Right atrium auricular region (tissue), 2 donors: ENCODE results near the gene IQSEC2. TPM values are rescaled to one million over a fixed set of nuclear protein-coding genes. Genes with fewer than 3 reads are reported as not detected.

Source experiments
- DNase-seq: peaks from one replicate; pipeline ENCODE4 v3.0.0-alpha.2; 2019; ENCODE audit warnings: low spot score
- H3K27ac ChIP-seq, 2 donors: fragments of 200-600 bp; sonication (generic); 1 replicate in 1 of 2; 2 replicates in 1 of 2; pipeline ENCODE4 v1.5.1; 2016 to 2019
- H3K27me3 ChIP-seq, 2 donors: fragments of 200-600 bp; sonication (generic); one replicate each; pipeline versions ENCODE4 v1.5.1 to v1.6.0; 2017 to 2019
- H3K36me3 ChIP-seq: fragments of 200-600 bp; sonication (generic); one replicate; pipeline ENCODE4 v1.5.1; 2016
- H3K4me1 ChIP-seq, 2 donors: fragments of 200-600 bp; sonication (generic); one replicate each; pipeline versions ENCODE4 v1.5.1 to v1.6.0; 2017 to 2019
- H3K4me3 ChIP-seq, 2 donors: fragments of 200-600 bp; sonication (generic); 1 replicate in 1 of 2; 2 replicates in 1 of 2; pipeline ENCODE4 v1.5.1; 2017 to 2019; ENCODE audit warnings: mild to moderate bottlenecking in 1 of 2, moderate library complexity in 1 of 2
- H3K9me3 ChIP-seq, 2 donors: fragments of 200-600 bp; sonication (generic); one replicate each; pipeline ENCODE4 v1.5.1; 2019
- total RNA-seq, 2 donors: library from RNA; depleted of rRNA; stranded (reverse); fragments of >200 nt; gene quantifications; one replicate each; pipeline ENCODE4 v1.1.0, GENCODE V29; 2016
- TF ChIP-seq, protein P1 (sequence below), 2 donors: fragments of 200-600 bp; sonication (generic); IDR thresholded peaks; one replicate each; pipeline ENCODE4 v1.5.1; 2019; ENCODE audit warnings: antibody characterized with exemption in 2 of 2

The IQSEC2 gene
- total RNA-seq, 2 donors from 2014 or later = 10.7 to 13.4 TPM

DNA sequence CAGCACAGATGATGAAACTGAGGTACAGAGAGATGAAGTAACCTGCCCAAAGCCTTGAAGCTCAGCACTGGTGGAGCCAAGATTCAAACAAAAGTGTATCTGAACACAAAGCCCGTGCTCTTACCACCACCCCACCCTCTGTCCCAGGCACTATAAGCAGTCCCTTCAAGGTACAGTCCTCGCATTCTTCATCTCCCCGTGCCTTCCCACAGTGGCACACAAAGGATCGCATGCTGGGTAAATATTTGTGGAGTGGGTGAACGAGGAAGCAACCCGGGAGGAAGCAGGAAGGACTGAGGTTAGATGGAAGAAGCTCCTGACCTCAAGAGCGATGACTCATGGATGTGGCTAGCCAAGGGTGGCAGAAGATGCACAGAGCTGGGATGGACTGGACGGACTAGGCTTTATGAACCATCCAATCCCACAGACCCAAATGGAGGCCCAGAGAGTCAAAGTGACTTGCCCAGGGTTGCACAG is 18.4 kb downstream of the IQSEC2 start:
- H3K4me3 ChIP-seq = no peak overlapping the region
- no peak overlapping the region for H3K27ac ChIP-seq
- H3K27me3 ChIP-seq = no peaks in the 10 kb centered on the region
- TF ChIP-seq, protein P1, sequence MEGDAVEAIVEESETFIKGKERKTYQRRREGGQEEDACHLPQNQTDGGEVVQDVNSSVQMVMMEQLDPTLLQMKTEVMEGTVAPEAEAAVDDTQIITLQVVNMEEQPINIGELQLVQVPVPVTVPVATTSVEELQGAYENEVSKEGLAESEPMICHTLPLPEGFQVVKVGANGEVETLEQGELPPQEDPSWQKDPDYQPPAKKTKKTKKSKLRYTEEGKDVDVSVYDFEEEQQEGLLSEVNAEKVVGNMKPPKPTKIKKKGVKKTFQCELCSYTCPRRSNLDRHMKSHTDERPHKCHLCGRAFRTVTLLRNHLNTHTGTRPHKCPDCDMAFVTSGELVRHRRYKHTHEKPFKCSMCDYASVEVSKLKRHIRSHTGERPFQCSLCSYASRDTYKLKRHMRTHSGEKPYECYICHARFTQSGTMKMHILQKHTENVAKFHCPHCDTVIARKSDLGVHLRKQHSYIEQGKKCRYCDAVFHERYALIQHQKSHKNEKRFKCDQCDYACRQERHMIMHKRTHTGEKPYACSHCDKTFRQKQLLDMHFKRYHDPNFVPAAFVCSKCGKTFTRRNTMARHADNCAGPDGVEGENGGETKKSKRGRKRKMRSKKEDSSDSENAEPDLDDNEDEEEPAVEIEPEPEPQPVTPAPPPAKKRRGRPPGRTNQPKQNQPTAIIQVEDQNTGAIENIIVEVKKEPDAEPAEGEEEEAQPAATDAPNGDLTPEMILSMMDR (IDR thresholded peaks at IDR 0.05) = no peak
- H3K9me3 ChIP-seq = no peaks in the 10 kb centered on the region
- no peaks in the 10 kb centered on the region for H3K4me1 ChIP-seq
- DNase-seq = no peak
- no peaks in the 10 kb centered on the region for H3K36me3 ChIP-seq

DNA sequence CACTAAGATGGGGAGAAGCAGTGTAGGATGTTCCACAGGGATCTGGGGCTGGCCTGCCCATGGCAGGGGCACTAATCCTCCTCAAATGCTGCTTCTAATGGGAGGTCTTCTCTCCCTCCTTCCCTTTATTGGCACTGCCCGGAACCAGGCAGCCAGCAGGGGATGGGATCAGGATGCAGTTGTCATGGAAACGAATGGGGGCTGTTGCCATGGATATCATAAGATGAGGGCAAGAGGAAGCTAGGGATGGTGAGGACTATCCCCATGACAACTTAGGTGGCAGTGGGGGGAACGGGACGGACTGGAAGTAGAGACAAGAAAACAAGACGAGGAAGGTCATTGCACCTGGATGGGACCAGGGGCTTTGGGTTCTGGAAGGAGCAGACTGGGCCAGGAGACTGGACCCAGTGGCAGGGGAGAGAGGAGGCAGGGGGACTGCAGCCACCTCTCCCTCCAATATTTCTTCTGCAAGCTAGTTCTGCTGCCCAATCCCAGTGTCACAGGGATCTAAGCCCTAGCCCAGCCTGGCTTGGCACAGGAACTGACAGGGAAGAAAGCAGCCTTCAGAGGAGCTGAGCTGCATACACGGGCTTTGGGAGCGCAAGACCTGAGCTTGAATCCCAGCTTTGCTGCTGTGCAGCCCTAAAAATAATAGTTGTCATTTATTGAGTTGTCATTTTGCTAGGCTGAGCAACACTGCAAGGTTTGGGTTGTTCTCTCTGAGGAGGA is 19.0 kb downstream of the IQSEC2 start:
- TF ChIP-seq, protein P1 (IDR thresholded peaks at IDR 0.05) = no peak
- no peak for DNase-seq
- H3K27me3 ChIP-seq = no peaks in the 10 kb centered on the region
- H3K36me3 ChIP-seq = no peaks in the 10 kb centered on the region
- H3K9me3 ChIP-seq = no peaks in the 10 kb centered on the region
- H3K27ac ChIP-seq = no peak overlapping the region
- no peaks in the 10 kb centered on the region for H3K4me1 ChIP-seq
- no peak overlapping the region for H3K4me3 ChIP-seq

DNA sequence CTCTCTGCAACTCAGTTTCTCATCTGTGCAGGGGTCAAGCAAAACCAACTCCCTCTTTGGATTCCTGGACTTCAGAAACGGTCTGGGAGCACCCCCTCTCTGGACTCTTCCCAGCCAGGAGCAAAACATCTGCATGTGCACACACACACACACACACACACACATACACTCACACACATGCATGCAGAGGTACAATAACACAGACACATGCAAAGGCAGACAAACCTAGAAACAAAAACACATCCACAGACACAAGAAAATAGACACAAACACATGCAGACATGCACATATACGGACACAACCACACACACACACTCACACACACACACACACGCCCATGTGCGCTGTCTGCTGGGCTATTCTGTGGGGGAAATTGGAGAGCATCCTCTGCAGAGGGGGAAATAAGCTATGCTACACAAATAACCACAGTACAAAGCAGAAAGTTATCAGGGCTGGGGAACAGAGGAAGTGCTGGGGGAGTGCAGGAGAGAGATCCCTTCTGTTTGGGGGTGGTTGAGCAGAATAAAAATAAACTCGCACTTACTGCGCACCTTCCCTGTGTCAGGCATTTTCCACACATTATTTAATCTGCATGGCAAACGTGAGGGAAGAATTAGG is 19.9 kb downstream of the IQSEC2 start:
- H3K36me3 ChIP-seq = no peaks in the 10 kb centered on the region
- TF ChIP-seq, protein P1 (IDR thresholded peaks at IDR 0.05) = no peak
- no peaks in the 10 kb centered on the region for H3K4me1 ChIP-seq
- no peak for DNase-seq
- no peak overlapping the region for H3K27ac ChIP-seq
- H3K27me3 ChIP-seq = no peaks in the 10 kb centered on the region
- no peak overlapping the region for H3K4me3 ChIP-seq
- no peaks in the 10 kb centered on the region for H3K9me3 ChIP-seq

DNA sequence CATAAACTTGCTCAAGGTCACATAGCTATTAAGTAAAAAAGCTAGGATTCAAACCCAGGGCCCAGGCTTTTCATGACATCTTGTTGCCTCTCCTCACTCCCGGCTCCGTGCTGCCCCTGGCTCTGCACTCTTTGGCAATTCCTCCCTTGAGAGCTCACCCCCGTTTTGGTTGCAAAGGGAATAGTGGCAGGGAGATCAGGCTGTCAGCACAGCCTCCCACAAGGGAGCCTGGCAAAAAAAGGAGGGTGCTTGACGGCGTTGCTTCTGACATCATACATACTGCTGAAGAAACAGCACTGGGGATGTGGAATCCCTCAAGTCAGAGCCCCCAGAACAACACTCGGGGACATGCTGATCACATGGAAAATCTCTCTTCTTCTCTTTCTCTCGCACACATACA is 20.5 kb downstream of the IQSEC2 start:
- no peak overlapping the region for H3K4me3 ChIP-seq
- no peaks in the 10 kb centered on the region for H3K36me3 ChIP-seq
- no peak overlapping the region for H3K27ac ChIP-seq
- H3K9me3 ChIP-seq = no peaks in the 10 kb centered on the region
- no peak for DNase-seq
- no peaks in the 10 kb centered on the region for H3K27me3 ChIP-seq
- TF ChIP-seq, protein P1 (IDR thresholded peaks at IDR 0.05) = no peak
- H3K4me1 ChIP-seq = no peaks in the 10 kb centered on the region

DNA sequence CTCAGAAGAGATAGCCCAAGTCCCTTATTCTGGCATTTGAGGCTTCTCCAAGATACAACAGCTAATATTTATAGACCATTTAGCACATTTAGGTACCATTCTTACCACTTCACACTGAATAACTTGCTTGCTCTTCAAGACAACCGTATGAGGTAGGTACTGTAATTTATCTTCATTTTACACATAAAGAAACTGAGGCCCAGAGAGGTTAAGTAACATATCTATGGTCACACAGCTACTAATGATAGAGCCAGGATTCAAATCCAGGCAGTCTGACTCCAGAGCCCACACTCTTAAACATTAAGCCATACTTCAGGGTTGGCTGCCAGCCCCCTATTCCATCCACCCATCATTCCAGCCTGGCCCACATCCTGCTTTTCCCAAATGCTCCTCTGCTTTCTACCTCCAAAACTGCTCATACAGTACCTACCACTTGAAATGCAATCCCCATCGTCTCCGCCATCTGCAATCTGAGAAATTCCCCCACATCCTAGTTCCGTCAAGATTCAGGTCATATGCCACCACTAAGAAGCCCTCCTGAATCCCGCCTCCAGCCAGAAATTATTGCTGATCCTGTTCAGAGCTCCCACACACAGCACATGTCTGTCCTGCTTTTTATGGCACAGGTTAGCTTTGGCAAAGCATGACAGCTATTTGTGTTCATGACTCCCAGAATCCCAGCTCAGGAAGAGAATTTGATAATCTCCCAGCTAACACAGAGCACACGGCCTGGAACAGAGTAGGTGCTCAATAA is 23.5 kb downstream of the IQSEC2 start:
- TF ChIP-seq, protein P1 (IDR thresholded peaks at IDR 0.05) = no peak
- DNase-seq = no peak
- Histone ChIP-seq H3K9me3 (no peaks in the 10 kb centered on the region), H3K27me3 (no peaks in the 10 kb centered on the region), H3K27ac (no peak overlapping the region), H3K4me1 (no peaks in the 10 kb centered on the region), H3K4me3 (no peak overlapping the region), H3K36me3 (peaks cover 5% of the 10 kb centered on the region)
